Astrocyte (in vitro differentiated cells and primary cell): ENCODE measurements around the gene CTCF.

Source experiments
- CTCF ChIP-seq: IDR thresholded peaks from 2 replicates; pipeline ENCODE4 v1.5.1; 2011; ENCODE audit warnings: low read depth, mild to moderate bottlenecking, inconsistent platforms, low read length, moderate library complexity; ENCODE audit not compliant: insufficient read depth
- EZH2 ChIP-seq: IDR thresholded peaks from 2 replicates; pipeline ENCODE4 v1.6.1; 2012; ENCODE audit warnings: mild to moderate bottlenecking, low read length, inconsistent platforms; ENCODE audit not compliant: insufficient read depth

- TF ChIP-seq CTCF, result no peak
- TF ChIP-seq EZH2, result no peak
Observed at GRCh38 chr16:67549240-67549639, 13.1 kb upstream of the CTCF start.
